Upper lobe of right lung (tissue), 1 donor: Measurements from ENCODE around the gene L2HGDH. TPM values are rescaled to one million over a fixed set of nuclear protein-coding genes. Genes with fewer than 3 reads are reported as not detected.

Source experiments
- ATAC-seq: fragments of 200-7000 bp; cut with Tn5 transposase; one replicate; pipeline ENCODE4 v1.9.1; 2020; ENCODE audit warnings: mild to moderate bottlenecking, moderate library complexity
- DNase-seq: peaks from one replicate; pipeline ENCODE4 v3.0.0-alpha.2; 2020
- H3K27ac ChIP-seq: fragments of 200-600 bp; one replicate; pipeline ENCODE4 v1.8.0; 2022
- H3K27me3 ChIP-seq: fragments of 200-600 bp; one replicate; pipeline ENCODE4 v1.8.0; 2022; ENCODE audit warnings: mild to moderate bottlenecking
- H3K36me3 ChIP-seq: fragments of 200-600 bp; one replicate; pipeline ENCODE4 v1.8.0; 2022
- H3K4me1 ChIP-seq: fragments of 200-600 bp; one replicate; pipeline ENCODE4 v1.8.0; 2022
- H3K4me3 ChIP-seq: fragments of 200-600 bp; one replicate; pipeline ENCODE4 v1.8.0; 2022; ENCODE audit warnings: mild to moderate bottlenecking
- H3K9me3 ChIP-seq: fragments of 200-600 bp; one replicate; pipeline ENCODE4 v1.8.0; 2022
- intact Hi-C: fragments of 100-400 bp; cut with DNase I; formaldehyde crosslinking; loops from one replicate; pipeline ENCODE4 v1.11.0; 2022
- total RNA-seq: library from RNA; stranded (reverse); fragmentation: NEBNext Ultra II Directional; extraction: Animal tissue kit (Norgen Biotek cat#: 25700); gene quantifications from one replicate; pipeline ENCODE4 v1.2.1, GENCODE V29; 2021
- TF ChIP-seq, protein P1 (sequence below): fragments of 200-600 bp; IDR thresholded peaks from one replicate; pipeline ENCODE4 v1.8.0; 2022; ENCODE audit warnings: antibody characterized with exemption
- donor health status: DM: no; HTN: yes; CAD: no; lungs with severe emphysema.

Gene L2HGDH
- total RNA-seq, 1 donor from 2014 or later: 4.5 TPM

DNA sequence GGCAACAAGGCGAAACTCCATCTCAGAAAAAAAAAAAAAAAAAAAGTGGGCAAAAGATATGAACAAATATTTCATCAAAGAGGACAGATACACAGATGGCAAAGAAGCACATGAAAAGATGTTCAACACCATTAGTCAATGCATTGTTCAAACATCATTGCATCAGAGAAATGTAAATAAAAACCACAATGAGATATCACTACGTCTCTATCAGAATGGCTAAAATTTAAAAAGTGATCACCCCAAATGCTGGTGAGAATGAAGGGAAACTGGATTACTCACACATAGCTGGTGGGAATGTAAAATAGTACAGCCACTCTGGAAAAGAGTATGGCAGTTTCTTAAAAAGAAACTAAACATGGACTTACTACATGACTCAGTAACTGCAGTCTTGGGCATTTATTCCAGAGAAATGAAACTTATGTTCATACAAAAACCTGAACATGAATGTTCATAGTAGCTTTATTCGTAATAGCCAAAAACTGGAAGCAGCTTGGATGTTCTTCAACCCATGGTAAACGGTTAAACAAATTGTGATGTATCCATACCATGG is 3.6 kb downstream of the L2HGDH start:
- ATAC-seq: no peak
- TF ChIP-seq, protein P1, sequence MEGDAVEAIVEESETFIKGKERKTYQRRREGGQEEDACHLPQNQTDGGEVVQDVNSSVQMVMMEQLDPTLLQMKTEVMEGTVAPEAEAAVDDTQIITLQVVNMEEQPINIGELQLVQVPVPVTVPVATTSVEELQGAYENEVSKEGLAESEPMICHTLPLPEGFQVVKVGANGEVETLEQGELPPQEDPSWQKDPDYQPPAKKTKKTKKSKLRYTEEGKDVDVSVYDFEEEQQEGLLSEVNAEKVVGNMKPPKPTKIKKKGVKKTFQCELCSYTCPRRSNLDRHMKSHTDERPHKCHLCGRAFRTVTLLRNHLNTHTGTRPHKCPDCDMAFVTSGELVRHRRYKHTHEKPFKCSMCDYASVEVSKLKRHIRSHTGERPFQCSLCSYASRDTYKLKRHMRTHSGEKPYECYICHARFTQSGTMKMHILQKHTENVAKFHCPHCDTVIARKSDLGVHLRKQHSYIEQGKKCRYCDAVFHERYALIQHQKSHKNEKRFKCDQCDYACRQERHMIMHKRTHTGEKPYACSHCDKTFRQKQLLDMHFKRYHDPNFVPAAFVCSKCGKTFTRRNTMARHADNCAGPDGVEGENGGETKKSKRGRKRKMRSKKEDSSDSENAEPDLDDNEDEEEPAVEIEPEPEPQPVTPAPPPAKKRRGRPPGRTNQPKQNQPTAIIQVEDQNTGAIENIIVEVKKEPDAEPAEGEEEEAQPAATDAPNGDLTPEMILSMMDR: no peak

GRCh38 chr14:50303744-50304471 is 8.1 kb downstream of the L2HGDH start:
- intact Hi-C loops: no loop called here
- H3K27ac ChIP-seq: no peak overlapping the region
- TF ChIP-seq, protein P1: no peak
- H3K9me3 ChIP-seq: no peaks in the 10 kb centered on the region
- peak; percentile 69 for DNase-seq
- peak; percentile 98 for ATAC-seq
- no peak overlapping the region for H3K4me3 ChIP-seq
- peaks cover 9% of the 10 kb centered on the region for H3K4me1 ChIP-seq
- no peaks in the 10 kb centered on the region for H3K36me3 ChIP-seq
- no peaks in the 10 kb centered on the region for H3K27me3 ChIP-seq

More for the DNA sequence above, 3.6 kb downstream of the L2HGDH start:
- Histone ChIP-seq H3K27me3 (no peaks in the 10 kb centered on the region), H3K4me3 (no peak overlapping the region), H3K9me3 (no peaks in the 10 kb centered on the region), H3K36me3 (no peaks in the 10 kb centered on the region), H3K27ac (no peak overlapping the region), H3K4me1 (peaks cover 25% of the 10 kb centered on the region)
- no peak for DNase-seq
- intact Hi-C loops: no loop called here

DNA sequence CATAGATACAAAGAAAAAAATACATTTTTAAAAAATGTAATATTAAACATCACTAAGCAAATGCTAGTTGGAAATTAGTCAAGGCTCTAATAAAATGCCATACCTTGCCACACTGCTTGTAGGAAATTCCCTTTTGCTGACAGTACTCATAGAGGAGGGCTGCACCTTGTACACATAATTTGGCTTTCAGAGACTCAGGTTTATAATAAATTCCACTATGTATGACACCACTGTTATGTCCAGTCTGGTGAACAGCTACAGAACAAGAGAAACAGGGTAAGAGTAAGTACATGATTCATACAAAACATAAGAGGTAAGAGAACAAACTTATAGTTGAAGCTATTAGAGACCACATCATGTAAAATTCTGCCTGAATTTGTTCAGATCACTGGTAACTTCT is 10.1 kb downstream of the L2HGDH start:
- no peak for DNase-seq
- no peak overlapping the region for H3K27ac ChIP-seq
- ATAC-seq: no peak
- TF ChIP-seq, protein P1: no peak
- no peaks in the 10 kb centered on the region for H3K36me3 ChIP-seq
- intact Hi-C loops: no loop called here
- no peaks in the 10 kb centered on the region for H3K27me3 ChIP-seq
- H3K4me3 ChIP-seq: no peak overlapping the region
- no peaks in the 10 kb centered on the region for H3K9me3 ChIP-seq
- peaks cover 9% of the 10 kb centered on the region for H3K4me1 ChIP-seq

DNA sequence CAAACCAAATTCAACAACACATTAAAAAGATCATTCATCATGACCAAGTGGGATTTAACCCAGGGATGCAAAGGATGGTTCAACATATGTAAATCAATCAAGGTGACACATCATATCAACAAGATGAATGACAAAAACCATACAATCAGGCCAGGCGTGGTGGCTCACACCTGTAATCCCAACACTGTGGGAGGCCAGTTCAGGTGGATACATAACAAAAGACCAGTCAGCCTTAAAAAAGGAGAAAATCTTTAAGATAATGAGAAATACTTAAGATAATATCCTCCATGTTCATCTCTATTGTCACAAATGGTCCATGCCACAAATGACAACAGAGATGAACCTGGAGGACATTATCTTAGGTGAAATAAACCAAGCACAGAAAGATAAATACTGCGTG is 12.4 kb downstream of the L2HGDH start:
- H3K36me3 ChIP-seq: no peaks in the 10 kb centered on the region
- H3K27me3 ChIP-seq: no peaks in the 10 kb centered on the region
- no peak overlapping the region for H3K27ac ChIP-seq
- intact Hi-C loops: no loop called here
- ATAC-seq: no peak
- TF ChIP-seq, protein P1: no peak
- DNase-seq: no peak
- no peaks in the 10 kb centered on the region for H3K9me3 ChIP-seq
- peaks cover 9% of the 10 kb centered on the region for H3K4me1 ChIP-seq
- no peak overlapping the region for H3K4me3 ChIP-seq

DNA sequence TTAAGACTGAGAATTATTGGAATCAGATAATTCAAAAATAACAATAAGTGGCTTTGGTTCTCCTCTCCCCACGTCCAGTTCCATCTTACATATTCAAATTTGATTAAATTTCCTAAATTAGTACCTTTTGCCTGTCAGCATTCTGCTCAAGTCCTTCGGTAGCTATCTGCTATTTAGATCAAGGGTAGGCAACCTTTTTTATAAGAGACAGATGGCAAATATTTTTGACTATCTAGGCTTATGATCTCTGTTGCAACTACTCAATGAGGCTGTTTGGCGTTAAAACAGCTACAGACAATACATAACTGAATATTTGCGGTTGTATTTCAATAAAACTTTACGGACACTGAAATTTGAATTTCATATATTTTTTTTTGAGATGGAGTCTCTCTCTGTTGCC is 21.7 kb downstream of the L2HGDH start:
- H3K36me3 ChIP-seq: no peaks in the 10 kb centered on the region
- H3K4me1 ChIP-seq: no peaks in the 10 kb centered on the region
- intact Hi-C loops: no loop called here
- H3K27ac ChIP-seq: no peak overlapping the region
- no peak for ATAC-seq
- TF ChIP-seq, protein P1: no peak
- H3K27me3 ChIP-seq: no peaks in the 10 kb centered on the region
- H3K4me3 ChIP-seq: no peak overlapping the region
- H3K9me3 ChIP-seq: no peaks in the 10 kb centered on the region
- no peak for DNase-seq
